ENCODE data around the gene TBKBP1.

TBKBP1 gene

DNA sequence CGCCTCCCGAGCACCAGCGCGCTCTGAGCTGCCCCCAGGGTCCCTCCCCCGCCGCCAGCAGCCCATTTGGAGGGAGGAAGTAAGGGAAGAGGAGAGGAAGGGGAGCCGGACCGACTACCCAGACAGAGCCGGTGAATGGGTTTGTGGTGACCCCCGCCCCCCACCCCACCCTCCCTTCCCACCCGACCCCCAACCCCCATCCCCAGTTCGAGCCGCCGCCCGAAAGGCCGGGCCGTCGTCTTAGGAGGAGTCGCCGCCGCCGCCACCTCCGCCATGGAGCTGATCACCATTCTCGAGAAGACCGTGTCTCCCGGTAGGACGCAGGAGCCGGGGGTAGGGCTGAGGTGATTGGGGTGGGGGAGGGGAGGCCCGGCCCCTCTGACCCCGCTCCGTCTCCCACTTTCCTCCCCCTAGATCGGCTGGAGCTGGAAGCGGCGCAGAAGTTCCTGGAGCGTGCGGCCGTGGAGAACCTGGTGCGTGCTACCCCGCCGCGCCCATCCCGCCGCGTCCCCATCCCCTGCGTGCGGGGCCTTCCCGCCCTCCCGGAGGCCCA lies 43.9 kb upstream of the TBKBP1 start:
- H3K27me3 ChIP-seq (ENCODE audit: control insufficient read depth in 1 of 2, insufficient read depth in 1 of 2, low read length in 2 of 2): no peaks in the 10 kb centered on the region
- H3K27ac ChIP-seq (ENCODE audit: low read length, poor library complexity, severe bottlenecking): peak overlapping the region; percentile 81
- no peak for DNase-seq
- H3K4me2 ChIP-seq (ENCODE audit: low read length, poor library complexity, severe bottlenecking): peak overlapping the region; percentile 61
- peak overlapping the region; percentile 93 for H4K91ac ChIP-seq (ENCODE audit: low read length)
- no peak overlapping the region for H2BK5ac ChIP-seq (ENCODE audit: low read depth, low read length, poor library complexity, severe bottlenecking)
- H3K4ac ChIP-seq (ENCODE audit: low read depth in 1 of 2, low read length in 2 of 2): peak overlapping the region; percentile 94 to 97
- peak overlapping the region; percentile 79 to 95 for H3K4me3 ChIP-seq (ENCODE audit: insufficient read depth in 1 of 2, low read depth in 1 of 2, low read length in 2 of 2)
- no peak overlapping the region for H2AFZ ChIP-seq (ENCODE audit: low read depth, low read length)
- peaks cover 0 to 39% of the 10 kb centered on the region in 2 experiments for H3K36me3 ChIP-seq (ENCODE audit: control insufficient read depth in 1 of 2, insufficient read depth in 2 of 2, low read depth in 1 of 2, low read length in 2 of 2)
- peaks cover 5% of the 10 kb centered on the region for H3K4me1 ChIP-seq (ENCODE audit: control insufficient read depth, insufficient read depth, low read depth, low read length)
- peak overlapping the region; percentile 90 for H2BK120ac ChIP-seq (ENCODE audit: low read depth, low read length)
- no CpG with 5 or more reads among the region's 48 CpGs for WGBS
- no peaks in the 10 kb centered on the region for H3K9me3 ChIP-seq (ENCODE audit: control insufficient read depth, low read length)
- H3K79me1 ChIP-seq (replicated peaks; ENCODE audit: low read length, poor library complexity, severe bottlenecking): peaks cover 9% of the 10 kb centered on the region
- H3K18ac ChIP-seq (ENCODE audit: low read depth in 1 of 2, low read length in 2 of 2): peak overlapping the region; percentile 96 to 98
- peak overlapping the region; percentile 78 for H3K9ac ChIP-seq (ENCODE audit: low read length)
- no peak overlapping the region for H3K14ac ChIP-seq (ENCODE audit: low read length in 2 of 2)
- H2BK15ac ChIP-seq (ENCODE audit: low read depth, poor library complexity, severe bottlenecking): peak overlapping the region; percentile 93
- H2AK5ac ChIP-seq (ENCODE audit: low read length, severe bottlenecking): no peak overlapping the region
- peak overlapping the region; percentile 93 for H4K8ac ChIP-seq (ENCODE audit: low read length)
- no peak overlapping the region for H2BK12ac ChIP-seq (ENCODE audit: low read length in 2 of 2)
- peak overlapping the region in 1 of 2 experiments; percentile 70 for H3K23ac ChIP-seq (ENCODE audit: low read length in 2 of 2)

DNA sequence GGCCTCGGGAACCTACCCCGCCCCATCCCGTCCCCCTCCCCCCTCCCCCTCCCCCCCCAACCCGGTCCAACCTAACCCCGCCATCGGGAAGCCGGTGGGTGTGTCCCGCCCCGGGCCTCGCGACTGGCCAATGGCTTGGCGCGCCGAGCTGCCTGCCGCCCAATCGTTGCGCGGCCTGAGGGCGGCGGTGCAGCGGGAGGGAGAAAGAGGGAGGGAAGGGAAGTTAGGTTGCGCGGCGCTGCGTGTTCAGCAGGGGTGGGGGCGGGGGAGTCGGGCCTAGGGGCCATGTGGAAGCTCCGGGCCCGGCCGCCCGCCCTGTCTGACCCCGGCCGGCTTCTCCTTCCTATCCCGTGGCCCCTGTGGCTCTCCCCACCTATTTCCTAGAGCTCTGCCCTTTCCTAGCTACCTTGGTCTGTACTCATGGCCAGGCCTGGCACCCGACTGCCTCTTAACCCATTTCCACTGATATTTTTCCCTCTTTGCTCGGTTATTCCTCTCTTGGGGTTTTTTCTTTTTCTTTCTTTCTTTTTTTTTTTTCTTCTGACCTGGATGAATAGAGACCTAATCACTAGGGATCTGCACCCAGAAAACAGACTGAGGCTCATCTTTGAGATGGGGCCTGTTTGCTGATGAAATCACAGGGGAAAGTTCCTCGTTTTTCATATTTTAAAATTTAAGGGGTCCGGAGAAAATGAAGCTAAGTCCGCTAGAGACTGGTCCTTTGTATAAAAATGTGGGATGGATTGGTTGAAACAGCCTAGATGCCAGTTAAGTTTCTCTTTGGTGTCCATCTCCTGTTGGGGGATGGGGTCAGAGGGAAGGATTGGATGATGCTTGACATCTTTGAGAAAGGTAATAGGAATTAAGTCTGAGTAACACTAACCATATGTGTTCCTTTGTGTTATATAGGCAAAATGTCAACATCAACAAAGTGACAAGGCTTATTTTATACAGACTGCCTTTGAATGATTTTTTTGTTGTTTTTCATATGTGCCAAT lies 43.1 kb upstream of the TBKBP1 start:
- Histone ChIP-seq H3K27ac (ENCODE audit: low read length, poor library complexity, severe bottlenecking) (peak overlapping the region; percentile 69), H2BK15ac (ENCODE audit: low read depth, poor library complexity, severe bottlenecking) (peak overlapping the region; percentile 93), H3K27me3 (ENCODE audit: control insufficient read depth in 1 of 2, insufficient read depth in 1 of 2, low read length in 2 of 2) (no peaks in the 10 kb centered on the region), H2BK12ac (ENCODE audit: low read length in 2 of 2) (no peak overlapping the region), H2BK5ac (ENCODE audit: low read depth, low read length, poor library complexity, severe bottlenecking) (no peak overlapping the region), H3K4me3 (ENCODE audit: insufficient read depth in 1 of 2, low read depth in 1 of 2, low read length in 2 of 2) (peak overlapping the region; percentile 88 to 95), H4K91ac (ENCODE audit: low read length) (no peak overlapping the region), H2AK5ac (ENCODE audit: low read length, severe bottlenecking) (no peak overlapping the region), H3K23ac (ENCODE audit: low read length in 2 of 2) (no peak overlapping the region), H3K4me2 (ENCODE audit: low read length, poor library complexity, severe bottlenecking) (peak overlapping the region; percentile 56), H2BK120ac (ENCODE audit: low read depth, low read length) (no peak overlapping the region), H4K8ac (ENCODE audit: low read length) (no peak overlapping the region), H3K36me3 (ENCODE audit: control insufficient read depth in 1 of 2, insufficient read depth in 2 of 2, low read depth in 1 of 2, low read length in 2 of 2) (peaks cover 3 to 46% of the 10 kb centered on the region in 2 experiments), H3K9me3 (ENCODE audit: control insufficient read depth, low read length) (no peaks in the 10 kb centered on the region), H3K4me1 (ENCODE audit: control insufficient read depth, insufficient read depth, low read depth, low read length) (peaks cover 5% of the 10 kb centered on the region), H3K9ac (ENCODE audit: low read length) (peak overlapping the region; percentile 95), H3K4ac (ENCODE audit: low read depth in 1 of 2, low read length in 2 of 2) (peak overlapping the region in 1 of 2 experiments; percentile 92), H2AFZ (ENCODE audit: low read depth, low read length) (no peak overlapping the region), H3K79me1 (replicated peaks; ENCODE audit: low read length, poor library complexity, severe bottlenecking) (peaks cover 9% of the 10 kb centered on the region), H3K18ac (ENCODE audit: low read depth in 1 of 2, low read length in 2 of 2) (peak overlapping the region in 1 of 2 experiments; percentile 96), H3K14ac (ENCODE audit: low read length in 2 of 2) (peak overlapping the region in 1 of 2 experiments; percentile 93)
- peak; percentile 97 for DNase-seq
- WGBS: under 1% methylated on average over 32 of the region's 39 CpGs

DNA sequence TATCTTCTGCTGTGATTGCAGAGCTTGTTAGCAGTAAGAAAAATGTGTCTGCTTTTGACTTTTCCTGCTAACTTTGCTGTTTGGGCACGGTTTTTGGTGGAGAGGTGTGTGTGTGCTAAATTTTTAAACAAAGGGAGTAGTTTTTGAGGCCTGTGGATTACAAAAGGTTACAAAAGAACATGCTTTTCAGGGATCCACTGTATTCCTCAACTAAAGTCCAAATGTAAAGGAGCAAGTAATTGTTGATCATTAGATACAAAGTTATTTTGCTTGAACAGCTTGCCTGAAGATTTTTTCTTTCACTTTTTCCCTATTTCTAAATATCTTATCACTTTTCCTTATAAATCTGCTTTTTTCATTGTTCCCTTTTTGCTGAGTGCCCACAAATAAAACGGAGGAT lies 42.3 kb upstream of the TBKBP1 start:
- no peak overlapping the region for H3K18ac ChIP-seq (ENCODE audit: low read depth in 1 of 2, low read length in 2 of 2)
- H3K4me2 ChIP-seq (ENCODE audit: low read length, poor library complexity, severe bottlenecking): peak overlapping the region; percentile 35
- H2AFZ ChIP-seq (ENCODE audit: low read depth, low read length): no peak overlapping the region
- H4K91ac ChIP-seq (ENCODE audit: low read length): no peak overlapping the region
- H3K23ac ChIP-seq (ENCODE audit: low read length in 2 of 2): no peak overlapping the region
- WGBS: 84% methylated on average over 2 of the region's 2 CpGs
- H3K79me1 ChIP-seq (replicated peaks; ENCODE audit: low read length, poor library complexity, severe bottlenecking): peaks cover 9% of the 10 kb centered on the region
- no peak overlapping the region for H2BK120ac ChIP-seq (ENCODE audit: low read depth, low read length)
- H3K4ac ChIP-seq (ENCODE audit: low read depth in 1 of 2, low read length in 2 of 2): no peak overlapping the region
- H4K8ac ChIP-seq (ENCODE audit: low read length): no peak overlapping the region
- H3K4me1 ChIP-seq (ENCODE audit: control insufficient read depth, insufficient read depth, low read depth, low read length): peaks cover 5% of the 10 kb centered on the region
- H2BK12ac ChIP-seq (ENCODE audit: low read length in 2 of 2): no peak overlapping the region
- H2AK5ac ChIP-seq (ENCODE audit: low read length, severe bottlenecking): no peak overlapping the region
- H3K14ac ChIP-seq (ENCODE audit: low read length in 2 of 2): no peak overlapping the region
- peak overlapping the region; percentile 95 for H3K9ac ChIP-seq (ENCODE audit: low read length)
- peaks cover 12 to 55% of the 10 kb centered on the region in 2 experiments for H3K36me3 ChIP-seq (ENCODE audit: control insufficient read depth in 1 of 2, insufficient read depth in 2 of 2, low read depth in 1 of 2, low read length in 2 of 2)
- H3K9me3 ChIP-seq (ENCODE audit: control insufficient read depth, low read length): no peaks in the 10 kb centered on the region
- no peak for DNase-seq
- no peak overlapping the region for H3K27ac ChIP-seq (ENCODE audit: low read length, poor library complexity, severe bottlenecking)
- peak overlapping the region in 1 of 2 experiments; percentile 88 for H3K4me3 ChIP-seq (ENCODE audit: insufficient read depth in 1 of 2, low read depth in 1 of 2, low read length in 2 of 2)
- no peak overlapping the region for H2BK5ac ChIP-seq (ENCODE audit: low read depth, low read length, poor library complexity, severe bottlenecking)
- no peak overlapping the region for H2BK15ac ChIP-seq (ENCODE audit: low read depth, poor library complexity, severe bottlenecking)
- H3K27me3 ChIP-seq (ENCODE audit: control insufficient read depth in 1 of 2, insufficient read depth in 1 of 2, low read length in 2 of 2): no peaks in the 10 kb centered on the region

DNA sequence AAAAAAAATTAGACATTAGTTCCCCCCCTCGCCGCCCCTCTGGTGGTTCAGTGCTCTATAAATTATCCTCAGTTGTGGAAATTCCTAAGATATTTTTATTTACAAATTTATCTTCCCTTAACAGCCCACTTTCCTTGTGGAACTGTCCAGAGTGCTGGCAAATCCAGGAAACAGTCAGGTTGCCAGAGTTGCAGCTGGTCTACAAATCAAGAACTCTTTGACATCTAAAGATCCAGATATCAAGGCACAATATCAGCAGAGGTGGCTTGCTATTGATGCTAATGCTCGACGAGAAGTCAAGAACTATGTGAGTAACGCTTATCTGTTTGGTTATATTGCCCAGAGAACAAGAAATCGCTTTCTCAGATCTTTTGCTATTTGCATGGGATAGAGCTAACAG lies 41.4 kb upstream of the TBKBP1 start:
- H3K4me3 ChIP-seq (ENCODE audit: insufficient read depth in 1 of 2, low read depth in 1 of 2, low read length in 2 of 2): no peak overlapping the region
- H3K14ac ChIP-seq (ENCODE audit: low read length in 2 of 2): no peak overlapping the region
- DNase-seq: peak; percentile 33
- no peak overlapping the region for H4K8ac ChIP-seq (ENCODE audit: low read length)
- 90% methylated on average over 6 of the region's 6 CpGs for WGBS
- H2BK15ac ChIP-seq (ENCODE audit: low read depth, poor library complexity, severe bottlenecking): no peak overlapping the region
- no peak overlapping the region for H4K91ac ChIP-seq (ENCODE audit: low read length)
- no peak overlapping the region for H3K18ac ChIP-seq (ENCODE audit: low read depth in 1 of 2, low read length in 2 of 2)
- H2AFZ ChIP-seq (ENCODE audit: low read depth, low read length): no peak overlapping the region
- H2AK5ac ChIP-seq (ENCODE audit: low read length, severe bottlenecking): no peak overlapping the region
- H3K23ac ChIP-seq (ENCODE audit: low read length in 2 of 2): no peak overlapping the region
- H3K9me3 ChIP-seq (ENCODE audit: control insufficient read depth, low read length): no peaks in the 10 kb centered on the region
- H3K9ac ChIP-seq (ENCODE audit: low read length): peak overlapping the region; percentile 28
- no peak overlapping the region for H3K4me2 ChIP-seq (ENCODE audit: low read length, poor library complexity, severe bottlenecking)
- H3K27ac ChIP-seq (ENCODE audit: low read length, poor library complexity, severe bottlenecking): no peak overlapping the region
- H3K27me3 ChIP-seq (ENCODE audit: control insufficient read depth in 1 of 2, insufficient read depth in 1 of 2, low read length in 2 of 2): no peaks in the 10 kb centered on the region
- H2BK120ac ChIP-seq (ENCODE audit: low read depth, low read length): no peak overlapping the region
- H3K4me1 ChIP-seq (ENCODE audit: control insufficient read depth, insufficient read depth, low read depth, low read length): peaks cover 5% of the 10 kb centered on the region
- no peak overlapping the region for H2BK5ac ChIP-seq (ENCODE audit: low read depth, low read length, poor library complexity, severe bottlenecking)
- no peak overlapping the region for H2BK12ac ChIP-seq (ENCODE audit: low read length in 2 of 2)
- no peak overlapping the region for H3K4ac ChIP-seq (ENCODE audit: low read depth in 1 of 2, low read length in 2 of 2)
- H3K79me1 ChIP-seq (replicated peaks; ENCODE audit: low read length, poor library complexity, severe bottlenecking): peaks cover 5% of the 10 kb centered on the region
- peaks cover 17 to 64% of the 10 kb centered on the region in 2 experiments for H3K36me3 ChIP-seq (ENCODE audit: control insufficient read depth in 1 of 2, insufficient read depth in 2 of 2, low read depth in 1 of 2, low read length in 2 of 2)

All from mesenchymal stem cell (in vitro differentiated cells and primary cell).